Endothelial cell of umbilical vein (primary cell): ENCODE results near the gene IFNA10. TPM values are rescaled to one million over a fixed set of nuclear protein-coding genes. Genes with fewer than 3 reads are reported as not detected.

Source experiments
- BruUV-seq: library from RNA; stranded (reverse); fragments of 400-500 nt; replicated peaks from 2 replicates; lab custom pipeline; 2021; lab: Mats Ljungman, UMichigan
- CTCF ChIA-PET: fragments of 300-600, 350-600 bp; sonication (Branson Sonifier 250); formaldehyde crosslinking; loops from one replicate; lab custom pipeline; 2021; ENCODE audit warnings: antibody characterized with exemption, inconsistent platforms; lab: Charles Lee
- POLR2A ChIA-PET: fragments of 300-600, 350-600 bp; sonication (Branson Sonifier 250); formaldehyde crosslinking; loops from one replicate; lab custom pipeline; 2021; ENCODE audit warnings: antibody characterized with exemption, inconsistent platforms; lab: Charles Lee
- DNase-seq: peaks from one replicate; pipeline ENCODE4 v3.0.0-alpha.2; 2011; ENCODE audit warnings: low read depth, low spot score
- FAIRE-seq: peaks from 2 replicates; lab custom pipeline; 2011; peaks lifted over from hg19 to GRCh38; lab: Jason Lieb, UNC
- H2AFZ ChIP-seq: 2 replicates; pipeline ENCODE4 v1.6.0; 2012; ENCODE audit warnings: low read depth, low read length, control low read depth, inconsistent platforms
- H3K27ac ChIP-seq: 2 replicates; pipeline ENCODE4 v1.5.1; 2011; ENCODE audit warnings: low read depth, mild to moderate bottlenecking, control low read depth, low read length, moderate library complexity; ENCODE audit not compliant: insufficient read depth
- H3K27me3 ChIP-seq, 2 experiments: 2 replicates each; pipeline versions ENCODE4 v1.6.0 to v1.6.1; 2011; ENCODE audit warnings: low read length in 2 of 2, mixed read lengths in 1 of 2; ENCODE audit not compliant: control insufficient read depth in 2 of 2, insufficient read depth in 2 of 2
- H3K36me3 ChIP-seq, 2 experiments: 2 replicates in 1 of 2; 3 replicates in 1 of 2; pipeline ENCODE4 v1.5.1; 2011; ENCODE audit warnings: low read length in 2 of 2, mild to moderate bottlenecking in 1 of 2, moderate library complexity in 1 of 2; ENCODE audit not compliant: control insufficient read depth in 2 of 2, insufficient read depth in 2 of 2; ENCODE audit errors: extremely low read depth in 1 of 2
- H3K4me1 ChIP-seq: 3 replicates; pipeline ENCODE4 v1.5.1; 2011; ENCODE audit warnings: mild to moderate bottlenecking, low read length; ENCODE audit not compliant: control insufficient read depth, insufficient read depth; ENCODE audit errors: extremely low read depth
- H3K4me2 ChIP-seq: 2 replicates; pipeline ENCODE4 v1.6.1; 2011; ENCODE audit warnings: low read length, control low read depth, mixed read lengths; ENCODE audit not compliant: insufficient read depth
- H3K4me3 ChIP-seq, 3 experiments: fragments of 200-600 bp in 1 of 3; sonication (generic), shearing (Covaris generic) in 1 of 3; replicated peaks in 1 of 3; 2 replicates each; pipeline ENCODE4 v1.5.1; 2011 to 2016; ENCODE audit warnings: control low read depth in 3 of 3, low read length in 3 of 3, mild to moderate bottlenecking in 2 of 3, inconsistent platforms in 1 of 3, low read depth in 1 of 3, moderate library complexity in 1 of 3; ENCODE audit not compliant: insufficient read depth in 1 of 3
- H3K79me2 ChIP-seq: 2 replicates; pipeline ENCODE4 v1.6.0; 2012; ENCODE audit warnings: low read length, inconsistent platforms; ENCODE audit not compliant: control insufficient read depth, insufficient read depth
- H3K9ac ChIP-seq: replicated peaks from 2 replicates; pipeline ENCODE3; 2011; ENCODE audit warnings: low read length, control low read depth; ENCODE audit not compliant: insufficient read depth; ENCODE audit errors: extremely low read depth
- H3K9me1 ChIP-seq: replicated peaks from 3 replicates; pipeline ENCODE4 v1.6.0; 2011; ENCODE audit warnings: mild to moderate bottlenecking, low read length; ENCODE audit not compliant: control insufficient read depth, insufficient read depth; ENCODE audit errors: extremely low read depth
- H3K9me3 ChIP-seq: replicated peaks from 2 replicates; pipeline ENCODE4 v1.5.1; 2012; ENCODE audit warnings: low read length, inconsistent platforms; ENCODE audit not compliant: control insufficient read depth, insufficient read depth
- H4K20me1 ChIP-seq: replicated peaks from 2 replicates; pipeline ENCODE3; 2011; ENCODE audit warnings: mild to moderate bottlenecking, low read length; ENCODE audit not compliant: control insufficient read depth, insufficient read depth; ENCODE audit errors: extremely low read depth
- EZH2 ChIP-seq: IDR thresholded peaks from 2 replicates; pipeline ENCODE4 v1.6.1; 2012; ENCODE audit warnings: borderline replicate concordance, low read depth, mild to moderate bottlenecking, moderate library complexity, low read length, inconsistent platforms; ENCODE audit not compliant: severe bottlenecking
- FOS ChIP-seq: IDR thresholded peaks from 2 replicates; pipeline ENCODE4 v1.6.1; 2011; ENCODE audit warnings: mild to moderate bottlenecking, low read length, moderate library complexity, borderline replicate concordance; ENCODE audit not compliant: insufficient read depth
- GATA2 ChIP-seq: IDR thresholded peaks from 2 replicates; pipeline ENCODE4 v1.7.0; 2011; ENCODE audit warnings: low read depth, mild to moderate bottlenecking, moderate library complexity, mixed read lengths, low read length; ENCODE audit not compliant: insufficient read length, insufficient read depth
- JUN ChIP-seq: IDR thresholded peaks from 2 replicates; pipeline ENCODE4 v1.6.1; 2011; ENCODE audit warnings: borderline replicate concordance, low read depth; ENCODE audit not compliant: insufficient read length, insufficient read depth
- MYC ChIP-seq: IDR thresholded peaks from one replicate; pipeline ENCODE4 v1.6.1; 2011; ENCODE audit warnings: mild to moderate bottlenecking, low read depth, low read length
- POLR2A ChIP-seq: IDR thresholded peaks from 2 replicates; pipeline ENCODE4 v1.6.1; 2012; ENCODE audit warnings: low read depth, mild to moderate bottlenecking, control low read depth, low read length
- POLR2AphosphoS5 ChIP-seq: IDR thresholded peaks from 2 replicates; pipeline ENCODE4 v1.6.1; 2012; ENCODE audit warnings: low read depth, mild to moderate bottlenecking, control low read depth, low read length, moderate library complexity; ENCODE audit not compliant: insufficient read depth
- dilution Hi-C: fragments of 300-500 bp; cut with MboI; formaldehyde crosslinking; loops from one replicate; pipeline ENCODE4 v1.15.0; 2019; ENCODE audit warnings: low sequenced_read_pairs; ENCODE audit not compliant: extremely low pct_ligation_motif_present
- intact Hi-C: fragments of 100-400 bp; cut with micrococcal nuclease; formaldehyde crosslinking; loops from one replicate; pipeline ENCODE4 v1.10.0; 2022
- polyA plus RNA-seq, 4 experiments: library from polyadenylated mRNA; depleted of rRNA in 3 of 4; stranded (reverse) in 3 of 4; unstranded in 1 of 4; fragments of >200 nt; gene quantifications; 2 replicates each; pipeline versions ENCODE4 v1.2.1 to v1.2.3, GENCODE V29; 2011 to 2012; ENCODE audit warnings: missing spikeins in 1 of 4
- total RNA-seq: library from RNA; stranded (reverse); gene quantifications from 2 replicates; pipeline ENCODE4 v1.2.3, GENCODE V29; 2021
- TF ChIP-seq, protein P1 (sequence below), 2 donors: IDR thresholded peaks; 1 replicate in 1 of 2; 2 replicates in 1 of 2; pipeline ENCODE4 v1.5.1; 2011; ENCODE audit warnings: low read length in 2 of 2, mild to moderate bottlenecking in 2 of 2, moderate library complexity in 2 of 2, control low read depth in 1 of 2, inconsistent platforms in 1 of 2, low read depth in 1 of 2; ENCODE audit not compliant: insufficient read depth in 1 of 2; ENCODE audit errors: extremely low read depth in 1 of 2
- TF ChIP-seq, protein P2 (sequence below): IDR thresholded peaks from 2 replicates; pipeline ENCODE4 v1.6.1; 2011; ENCODE audit not compliant: insufficient read depth, insufficient read length

Gene IFNA10
- total and polyA plus RNA-seq, 2 donors (not counting 3 experiments of a cell fraction or from before 2014, with no cell fraction given): not detected

DNA sequence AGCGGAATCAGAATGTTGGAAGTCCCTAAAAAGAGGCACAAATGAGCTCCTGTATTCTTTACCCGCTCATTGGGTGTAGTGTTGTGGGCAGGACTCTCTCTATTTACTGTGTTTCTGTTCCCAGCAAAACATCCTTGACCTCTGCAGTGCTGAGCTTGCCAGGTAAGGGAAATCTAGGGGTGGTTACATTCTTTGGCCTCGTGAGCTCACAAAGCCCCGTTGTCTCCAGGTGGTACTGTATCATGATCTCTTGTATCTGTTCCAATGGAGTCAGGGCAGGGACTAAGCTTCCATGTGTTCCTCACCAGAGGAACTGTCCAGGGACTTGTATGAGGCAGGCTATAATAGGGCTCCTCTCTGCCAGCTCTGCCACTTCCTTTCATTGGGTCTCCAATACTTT, 44.7 kb upstream of the IFNA10 start:
- CTCF ChIA-PET: interaction anchor here (1.1 to 4.7 kb wide), 6 partner anchors 17 to 204 kb away, joined by 3 to 63 read pairs (median 11); no protein-coding TSS in a partner anchor
- Histone ChIP-seq H3K9ac (no peak overlapping the region), H3K4me2 (no peak overlapping the region), H3K79me2 (no peaks in the 10 kb centered on the region), H3K27ac (no peak overlapping the region), H2AFZ (no peak overlapping the region), H3K4me1 (peaks cover 3% of the 10 kb centered on the region), H3K9me3 (no peaks in the 10 kb centered on the region), H3K4me3 (no peak overlapping the region), H3K9me1 (no peaks in the 10 kb centered on the region), H3K27me3 (peaks cover 25 to 49% of the 10 kb centered on the region in 2 experiments), H4K20me1 (no peaks in the 10 kb centered on the region), H3K36me3 (no peaks in the 10 kb centered on the region)
- intact Hi-C loops: loop anchor here (2.0 to 5.0 kb wide), 2 partner anchors 67 to 216 kb away; no protein-coding TSS in a partner anchor
- dilution Hi-C loops: no loop called here
- POLR2A ChIA-PET: no interaction called here
- no TSS peak for BruUV-seq
- TF ChIP-seq, protein P1, sequence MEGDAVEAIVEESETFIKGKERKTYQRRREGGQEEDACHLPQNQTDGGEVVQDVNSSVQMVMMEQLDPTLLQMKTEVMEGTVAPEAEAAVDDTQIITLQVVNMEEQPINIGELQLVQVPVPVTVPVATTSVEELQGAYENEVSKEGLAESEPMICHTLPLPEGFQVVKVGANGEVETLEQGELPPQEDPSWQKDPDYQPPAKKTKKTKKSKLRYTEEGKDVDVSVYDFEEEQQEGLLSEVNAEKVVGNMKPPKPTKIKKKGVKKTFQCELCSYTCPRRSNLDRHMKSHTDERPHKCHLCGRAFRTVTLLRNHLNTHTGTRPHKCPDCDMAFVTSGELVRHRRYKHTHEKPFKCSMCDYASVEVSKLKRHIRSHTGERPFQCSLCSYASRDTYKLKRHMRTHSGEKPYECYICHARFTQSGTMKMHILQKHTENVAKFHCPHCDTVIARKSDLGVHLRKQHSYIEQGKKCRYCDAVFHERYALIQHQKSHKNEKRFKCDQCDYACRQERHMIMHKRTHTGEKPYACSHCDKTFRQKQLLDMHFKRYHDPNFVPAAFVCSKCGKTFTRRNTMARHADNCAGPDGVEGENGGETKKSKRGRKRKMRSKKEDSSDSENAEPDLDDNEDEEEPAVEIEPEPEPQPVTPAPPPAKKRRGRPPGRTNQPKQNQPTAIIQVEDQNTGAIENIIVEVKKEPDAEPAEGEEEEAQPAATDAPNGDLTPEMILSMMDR (IDR thresholded peaks at IDR 0.05; ENCODE audit: extremely low read depth in 1 of 2, insufficient read depth in 1 of 2, low read depth in 1 of 2, low read length in 2 of 2): no peak
- TF ChIP-seq FOS (no peak), JUN (no peak), MYC (no peak), POLR2AphosphoS5 (no peak), POLR2A (no peak), GATA2 (no peak), EZH2 (no peak)
- TF ChIP-seq, protein P2, sequence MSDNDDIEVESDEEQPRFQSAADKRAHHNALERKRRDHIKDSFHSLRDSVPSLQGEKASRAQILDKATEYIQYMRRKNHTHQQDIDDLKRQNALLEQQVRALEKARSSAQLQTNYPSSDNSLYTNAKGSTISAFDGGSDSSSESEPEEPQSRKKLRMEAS: no peak
- FAIRE-seq: no peak
- DNase-seq: no peak
